K562 treated with DMSO at 1 percent for 12 hours (cell line): ENCODE data around the gene ZNF682. TPM values are rescaled to one million over a fixed set of nuclear protein-coding genes. Genes with fewer than 3 reads are reported as not detected.

Experiments used
- total RNA-seq: library from RNA; unstranded; fragments of 300-600 nt; gene quantifications from 2 replicates; pipeline ENCODE4 v1.2.3, GENCODE V29; 2022; ENCODE audit not compliant: insufficient read depth

ZNF682 gene
- not detected in 2 replicates for total RNA-seq

DNA sequence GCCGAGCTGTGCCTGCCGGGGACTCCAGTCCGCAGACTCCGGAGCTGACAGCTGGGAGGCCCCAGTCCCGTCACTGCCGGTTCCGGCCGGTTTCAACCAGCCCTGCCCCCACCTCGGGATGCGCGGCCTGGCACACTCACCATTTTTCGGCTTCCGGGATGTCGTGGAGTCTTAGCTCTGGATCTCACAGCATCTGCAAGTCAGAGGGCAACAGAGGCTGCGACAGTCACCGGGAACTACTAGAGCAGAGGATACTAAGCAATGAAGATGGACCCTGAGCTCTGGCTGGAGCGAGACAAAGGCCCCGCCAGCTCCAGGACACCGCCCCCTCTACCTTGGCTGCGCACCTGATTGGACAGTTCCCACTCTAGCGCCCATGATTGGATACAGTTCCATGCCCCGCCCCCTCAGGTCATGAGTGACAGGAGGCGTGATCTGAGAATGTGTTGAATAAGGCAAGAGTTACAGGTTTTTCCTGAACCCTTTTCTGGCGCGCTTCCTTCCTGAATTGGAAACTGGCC is at the start of gene ZNF682:
ZNF682 (minus strand) TSS at position 303 of the 521 bp plus-strand sequence; CDS start at position 143, 160 bp downstream.

GRCh38 chr19:20077791-20078463 is 38.6 kb upstream of the ZNF682 start, which contains the start of gene ZNF90:
Gene ZNF90, plus strand, starts transcription at chr19:20078000. Its CDS starts 133 bp downstream, at chr19:20078133.

Other genes starting within 250 kb of the ZNF682 start
- gene ZNF506, start 217.8 kb downstream of the ZNF682 start, total RNA-seq = 0.74 and 0.93 TPM in 2 replicates
- 1.9 and 3.8 TPM in 2 replicates for gene ZNF253, start 173.6 kb downstream of the ZNF682 start, total RNA-seq
- gene ZNF93, start 138.6 kb downstream of the ZNF682 start, total RNA-seq = 4.0 and 18.5 TPM in 2 replicates
- 0.45 and 0.83 TPM in 2 replicates for gene ZNF90, start 38.5 kb upstream of the ZNF682 start, total RNA-seq
- gene ZNF486, start 127.7 kb upstream of the ZNF682 start, total RNA-seq = 1.3 and 2.0 TPM in 2 replicates